T-helper 22 cell (primary cell): Measurements from ENCODE around the gene KCNMA1.

ENCODE experiments used
- DNase-seq: peaks from one replicate; pipeline ENCODE4 v3.0.0-alpha.2; 2020; ENCODE audit warnings: low read depth

Gene KCNMA1

GRCh38 chr10:77111611-77112550 lies 525.7 kb downstream of the KCNMA1 start:
- no peak for DNase-seq

DNA sequence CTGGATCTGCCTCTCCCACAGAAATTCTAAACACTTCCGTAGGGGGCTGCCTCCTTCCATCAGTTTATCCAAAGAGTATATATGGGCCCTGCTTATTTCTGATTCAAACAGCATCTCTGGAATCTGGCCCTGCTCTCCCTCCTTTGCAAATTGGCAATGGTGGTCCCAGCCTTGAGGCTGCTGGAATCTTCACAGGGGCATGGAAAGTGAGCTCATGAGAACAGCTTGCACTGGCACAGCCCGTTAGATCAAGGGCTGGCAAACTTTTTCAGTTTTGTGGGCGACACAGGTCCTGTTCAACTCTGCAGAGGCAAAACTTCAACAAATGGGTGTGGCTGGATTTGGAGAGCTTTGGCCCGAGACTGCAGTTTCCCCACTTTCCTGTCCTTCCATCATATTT lies 526.9 kb downstream of the KCNMA1 start:
- no peak for DNase-seq

GRCh38 chr10:77109351-77109994 lies 528.1 kb downstream of the KCNMA1 start:
- DNase-seq: no peak

DNA sequence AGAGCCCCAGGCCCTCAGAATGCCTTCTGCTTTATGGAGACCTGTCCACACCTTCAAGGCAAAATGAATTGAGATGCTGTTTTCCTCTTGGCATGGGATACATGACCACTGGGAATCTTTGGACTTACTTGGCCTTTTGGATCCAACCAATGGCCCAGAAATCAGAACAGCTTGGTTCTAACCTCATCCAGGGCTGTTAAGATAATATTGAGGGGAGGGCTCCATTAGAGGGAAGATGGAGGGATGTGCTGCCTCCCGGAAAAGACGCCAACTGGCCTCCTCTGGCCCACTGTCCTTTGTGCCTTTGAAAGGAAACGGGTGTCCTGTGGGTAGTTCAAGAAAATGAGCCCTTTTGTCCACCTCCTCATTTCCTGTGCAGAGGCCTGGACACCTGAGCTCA lies 530.9 kb downstream of the KCNMA1 start:
- DNase-seq: no peak

DNA sequence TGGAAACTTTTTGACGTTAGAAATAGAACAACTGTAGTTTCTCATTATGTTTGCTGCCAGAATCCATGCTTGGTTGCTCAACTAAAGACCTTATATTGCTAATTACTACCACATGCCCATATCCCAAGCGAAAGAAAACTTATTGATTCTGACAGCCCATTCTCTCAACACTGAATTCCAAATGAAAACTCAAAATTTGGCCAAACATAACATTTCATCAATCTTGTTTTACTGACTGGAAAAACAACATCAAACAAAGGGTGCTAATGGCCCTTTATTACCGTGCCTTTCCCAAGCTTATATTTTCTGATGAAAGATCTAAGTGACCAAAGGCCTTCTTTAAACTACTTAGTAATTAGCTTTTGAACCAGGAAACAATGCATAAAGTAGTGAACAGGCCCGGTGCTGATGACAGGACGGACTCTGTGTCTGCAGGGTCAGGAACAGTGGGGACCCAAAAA lies 531.8 kb downstream of the KCNMA1 start:
- no peak for DNase-seq

- DNase-seq: no peak
These were observed 533.1 kb downstream of the KCNMA1 start for GRCh38 chr10:77104459-77104980.

DNA sequence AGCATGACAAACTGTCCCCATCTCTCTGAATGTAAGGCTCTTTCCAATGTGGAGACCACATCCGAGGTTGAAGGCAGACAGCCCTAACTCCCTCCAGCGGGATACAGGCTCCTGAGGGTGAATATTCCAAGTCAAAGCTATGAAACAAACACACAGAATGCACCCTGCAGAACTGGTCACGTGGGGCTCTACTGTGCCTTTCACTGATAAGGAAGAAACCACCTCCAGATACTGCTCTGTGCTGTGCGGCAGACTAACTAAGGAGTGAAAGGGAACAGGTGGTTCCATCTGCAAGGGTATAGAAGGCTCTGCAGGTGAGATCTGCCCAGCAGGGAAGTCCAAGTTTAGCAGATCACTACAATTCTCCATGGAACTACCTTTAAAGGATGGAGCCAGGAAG lies 534.4 kb downstream of the KCNMA1 start:
- no peak for DNase-seq

- no peak for DNase-seq
These were observed 536.3 kb downstream of the KCNMA1 start for GRCh38 chr10:77101341-77101740.

DNA sequence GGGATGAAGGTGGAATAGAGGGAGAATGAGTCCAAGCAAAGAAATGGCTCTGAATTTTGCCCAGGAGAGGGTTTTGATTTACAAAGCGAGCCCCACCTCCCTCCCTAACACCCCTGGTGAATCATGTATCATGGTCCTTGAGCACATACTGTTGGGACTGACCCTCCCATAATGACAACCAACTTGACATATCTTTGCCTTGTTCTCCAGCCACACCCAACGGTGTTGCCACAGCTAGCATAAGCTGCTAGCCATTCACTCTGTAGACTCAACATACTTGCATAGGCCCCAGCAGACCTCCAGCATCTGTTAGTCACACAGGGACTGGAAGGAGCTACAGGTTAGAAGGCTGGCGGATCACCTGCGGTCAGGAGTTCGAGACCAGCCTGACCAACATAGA lies 538.5 kb downstream of the KCNMA1 start:
- no peak for DNase-seq

DNA sequence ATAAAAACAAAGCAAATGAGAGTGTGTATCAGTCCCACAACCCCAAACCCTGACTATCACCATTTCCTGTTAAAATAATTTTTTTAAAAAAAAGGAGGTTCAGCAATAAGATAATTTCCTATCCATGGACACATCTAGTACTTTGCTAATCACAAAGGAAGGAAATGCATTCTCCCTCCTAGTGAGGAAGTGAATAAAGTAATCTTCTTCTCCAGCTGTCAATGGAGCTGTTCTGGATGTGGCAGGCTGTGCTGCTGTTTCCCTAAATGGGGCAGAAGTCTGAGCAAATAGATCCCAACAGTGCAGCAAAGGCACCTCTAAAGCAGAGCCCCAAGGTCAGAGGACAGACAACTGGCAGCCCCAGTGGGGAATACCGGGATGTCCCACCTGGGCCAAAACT lies 540.0 kb downstream of the KCNMA1 start:
- DNase-seq: no peak

GRCh38 chr10:77093126-77093525 lies 544.5 kb downstream of the KCNMA1 start:
- no peak for DNase-seq

GRCh38 chr10:77091597-77092165 lies 545.9 kb downstream of the KCNMA1 start:
- DNase-seq: no peak

DNA sequence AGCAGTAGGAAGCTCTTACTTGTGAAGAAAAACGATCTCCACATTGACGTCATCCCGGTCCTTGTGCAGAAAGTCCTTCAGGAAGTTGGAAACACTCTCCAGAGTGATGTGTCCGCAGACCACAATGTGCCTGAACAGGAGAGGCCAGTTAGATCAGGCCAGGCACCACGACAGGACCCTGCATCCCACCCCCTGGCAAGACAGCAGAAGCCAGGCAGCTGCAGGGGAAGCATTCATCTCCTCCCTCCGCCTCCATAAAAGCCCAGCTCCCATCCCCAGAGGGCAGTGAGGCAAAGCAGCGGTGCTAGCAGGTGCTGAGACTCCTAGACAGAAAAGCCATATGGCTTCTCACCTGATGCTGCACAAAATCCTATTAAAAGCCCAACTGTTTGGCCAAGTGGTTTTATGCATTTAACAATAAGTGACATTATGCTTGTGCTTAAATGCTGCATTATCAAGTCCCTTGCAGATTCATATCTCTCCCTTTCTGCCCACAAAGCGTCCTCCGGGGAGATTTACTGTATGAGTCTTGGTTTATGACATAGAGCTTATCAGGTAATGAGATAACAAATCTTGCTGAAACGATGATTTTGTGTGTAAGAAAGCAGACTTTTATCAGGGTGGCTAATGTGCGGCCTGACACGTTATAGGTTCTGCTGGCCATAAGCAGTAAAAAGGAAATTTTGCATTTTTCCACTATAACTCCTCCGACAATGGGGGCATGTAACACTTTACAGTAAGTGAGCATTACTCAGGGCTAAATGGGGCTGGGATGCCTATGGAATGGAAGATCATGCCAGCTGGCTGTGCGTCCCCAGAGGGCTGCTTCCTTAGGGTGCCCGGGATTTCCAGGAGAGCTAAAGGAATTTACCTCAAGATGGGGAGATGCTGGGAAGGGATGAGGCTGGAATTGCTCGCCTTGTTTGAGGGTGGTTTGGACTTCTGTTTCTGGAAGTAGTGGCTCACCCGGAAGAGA lies 546.9 kb downstream of the KCNMA1 start:
- DNase-seq: no peak

DNA sequence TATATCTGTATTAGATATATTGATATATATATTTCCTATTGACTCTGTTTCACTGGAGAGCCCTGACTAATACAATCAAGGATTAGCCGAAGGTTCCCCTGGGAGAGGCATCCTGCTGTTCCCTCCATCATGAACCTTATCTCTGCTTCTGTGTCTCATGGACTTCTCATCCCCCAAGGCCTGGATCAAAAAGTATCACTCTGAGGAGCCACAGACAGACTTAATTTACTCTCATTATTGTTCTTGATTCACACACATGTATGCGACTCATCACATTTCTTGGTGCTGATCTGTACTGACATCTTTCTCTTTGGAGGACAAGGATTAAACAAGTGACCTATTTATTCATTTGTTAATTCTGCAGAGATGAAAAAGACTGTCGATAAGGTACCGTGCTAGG lies 550.2 kb downstream of the KCNMA1 start:
- no peak for DNase-seq

GRCh38 chr10:77086081-77086480 lies 551.5 kb downstream of the KCNMA1 start:
- no peak for DNase-seq

DNA sequence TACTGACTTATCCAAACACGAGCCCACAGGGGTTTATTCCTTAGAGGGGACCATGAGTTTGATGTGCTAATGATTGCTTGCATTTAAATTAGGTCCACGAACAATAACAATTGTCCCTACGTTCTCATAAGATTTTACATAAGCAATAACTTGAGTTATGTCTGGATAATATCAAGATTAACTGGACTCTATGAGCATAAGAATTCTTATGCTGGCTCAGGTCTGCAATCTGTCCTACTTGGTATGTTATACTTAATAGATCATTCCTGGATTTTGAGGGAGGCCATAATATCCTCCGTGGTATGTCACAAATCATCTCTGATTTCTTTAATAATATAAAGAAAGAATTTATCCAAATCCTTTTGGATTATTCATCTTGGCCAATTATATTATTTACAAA lies 552.3 kb downstream of the KCNMA1 start:
- no peak for DNase-seq

DNA sequence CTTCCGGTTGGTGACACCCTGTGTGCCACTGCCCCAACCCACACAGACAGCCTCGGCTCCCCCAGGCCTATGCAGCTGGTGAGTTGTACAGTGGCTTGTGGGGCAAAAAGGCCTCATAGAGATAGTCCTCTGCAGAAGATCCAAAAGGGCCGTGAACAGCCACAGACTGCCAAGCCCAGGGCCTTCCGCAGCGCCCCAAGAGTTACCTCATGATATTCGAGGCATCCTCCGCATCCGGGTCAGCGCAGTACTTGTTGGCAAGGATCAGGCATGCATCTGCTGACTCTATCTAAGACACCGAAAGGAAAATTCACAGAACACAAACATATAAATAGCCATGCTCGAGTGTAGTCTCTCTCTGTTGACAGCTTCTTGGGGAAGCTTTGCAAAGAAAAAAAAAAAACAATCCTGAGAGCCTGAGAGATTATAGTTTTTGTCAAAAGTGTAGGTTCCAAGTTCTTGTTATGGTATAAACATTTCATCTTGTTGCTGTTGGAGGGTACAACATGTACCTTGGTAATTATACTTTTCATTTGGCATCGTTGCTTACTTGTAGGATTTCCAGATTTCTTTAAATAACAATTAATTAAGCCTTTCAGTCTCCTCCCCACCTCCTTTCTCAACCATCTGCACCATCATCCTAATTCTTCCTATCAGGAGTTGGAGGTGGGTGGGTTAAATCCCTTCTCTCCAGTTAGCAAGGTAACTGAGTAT lies 553.0 kb downstream of the KCNMA1 start:
- DNase-seq: no peak

- DNase-seq: no peak
These were observed 554.9 kb downstream of the KCNMA1 start for GRCh38 chr10:77082601-77083252.

DNA sequence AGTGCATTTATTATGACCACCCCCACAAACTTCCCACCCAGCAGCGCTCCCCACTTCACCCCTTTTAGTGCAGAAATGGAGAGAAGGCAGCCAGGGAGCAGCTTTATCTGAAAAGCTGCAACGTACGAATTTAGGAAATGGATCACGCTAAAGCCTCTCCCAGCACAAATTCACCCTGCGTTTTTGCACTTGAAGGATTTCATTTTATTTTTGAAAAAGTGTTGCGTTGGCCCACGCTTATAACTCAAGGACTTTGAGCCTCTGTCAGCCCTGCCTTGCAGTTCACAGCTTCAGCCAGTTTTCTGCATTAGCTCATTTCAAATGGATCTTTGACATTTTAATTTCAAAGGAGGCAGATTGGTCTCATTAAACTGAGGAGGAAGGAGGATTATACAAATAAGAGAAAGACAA lies 556.1 kb downstream of the KCNMA1 start:
- DNase-seq: no peak

GRCh38 chr10:77080361-77081027 lies 557.1 kb downstream of the KCNMA1 start:
- DNase-seq: no peak
